Measurements from ENCODE around the gene ZNF587.
"Not testable (repeated sequence)": the region's sequence is repeated elsewhere in the genome, so short reads cannot be mapped to it uniquely, and the experiment has no call there.

- TF ChIP-seq EZH2 (IDR thresholded peaks at IDR 0.05; ENCODE audit: low read length): not testable (repeated sequence)
- TF ChIP-seq, protein P1, sequence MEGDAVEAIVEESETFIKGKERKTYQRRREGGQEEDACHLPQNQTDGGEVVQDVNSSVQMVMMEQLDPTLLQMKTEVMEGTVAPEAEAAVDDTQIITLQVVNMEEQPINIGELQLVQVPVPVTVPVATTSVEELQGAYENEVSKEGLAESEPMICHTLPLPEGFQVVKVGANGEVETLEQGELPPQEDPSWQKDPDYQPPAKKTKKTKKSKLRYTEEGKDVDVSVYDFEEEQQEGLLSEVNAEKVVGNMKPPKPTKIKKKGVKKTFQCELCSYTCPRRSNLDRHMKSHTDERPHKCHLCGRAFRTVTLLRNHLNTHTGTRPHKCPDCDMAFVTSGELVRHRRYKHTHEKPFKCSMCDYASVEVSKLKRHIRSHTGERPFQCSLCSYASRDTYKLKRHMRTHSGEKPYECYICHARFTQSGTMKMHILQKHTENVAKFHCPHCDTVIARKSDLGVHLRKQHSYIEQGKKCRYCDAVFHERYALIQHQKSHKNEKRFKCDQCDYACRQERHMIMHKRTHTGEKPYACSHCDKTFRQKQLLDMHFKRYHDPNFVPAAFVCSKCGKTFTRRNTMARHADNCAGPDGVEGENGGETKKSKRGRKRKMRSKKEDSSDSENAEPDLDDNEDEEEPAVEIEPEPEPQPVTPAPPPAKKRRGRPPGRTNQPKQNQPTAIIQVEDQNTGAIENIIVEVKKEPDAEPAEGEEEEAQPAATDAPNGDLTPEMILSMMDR (optimal IDR thresholded peaks at IDR 0.05 in 1 of 3, IDR thresholded peaks at IDR 0.05 in 1 of 3, conservative IDR thresholded peaks at IDR 0.05 in 1 of 3; ENCODE audit: extremely low read depth in 1 of 3, insufficient read depth in 2 of 3, low read length in 3 of 3): not testable (repeated sequence)
These were observed 20.0 kb downstream of the ZNF587 start for GRCh38 chr19:57869655-57870054.

Measured in keratinocyte (primary cell).